Measurements from ENCODE around the gene FAH. TPM values are rescaled to one million over a fixed set of nuclear protein-coding genes. Genes with fewer than 3 reads are reported as not detected.

Gene FAH
- polyA plus RNA-seq, 1 experiment = 53.0 TPM

DNA sequence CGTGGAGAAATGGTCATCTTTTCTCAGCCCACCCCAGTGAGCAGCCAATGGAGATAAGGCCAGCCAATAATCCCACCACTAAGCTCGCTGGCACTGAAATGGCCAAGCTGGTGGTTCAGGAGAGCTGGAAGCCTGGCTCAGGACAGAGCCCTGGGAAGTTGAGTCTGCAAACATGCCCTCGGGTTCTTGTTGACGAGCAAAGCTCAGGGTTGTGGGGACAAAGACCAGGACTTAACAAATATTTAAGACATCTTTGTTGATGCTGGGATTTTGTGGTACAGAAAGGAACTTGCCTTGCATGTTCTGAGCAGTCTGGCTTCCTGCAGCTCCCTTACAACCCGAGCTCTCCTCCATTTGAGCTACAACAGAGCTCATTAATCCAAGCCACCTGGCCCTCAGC is 4.4 kb downstream of the FAH start:
- H3K4me3 ChIP-seq (ENCODE audit: low read depth, low read length) = no peak overlapping the region
- no peak for DNase-seq (ENCODE audit: low read depth, low spot score)
- no peak overlapping the region for H3K27ac ChIP-seq (ENCODE audit: low read depth, low read length)
- no peaks in the 10 kb centered on the region; the same call in 1 of the 2 replicates for H3K9me3 ChIP-seq (ENCODE audit: control insufficient read depth, insufficient read depth, low read length)
- ChIA-PET CTCF (interaction anchor here (1.5 kb wide), 1 partner anchor 97 kb away, joined by 5 read pairs; no protein-coding TSS in a partner anchor), POLR2A (no interaction called here)
- H3K27me3 ChIP-seq (ENCODE audit: control insufficient read depth, insufficient read depth, low read length) = no peaks in the 10 kb centered on the region
- TF ChIP-seq, protein P1, sequence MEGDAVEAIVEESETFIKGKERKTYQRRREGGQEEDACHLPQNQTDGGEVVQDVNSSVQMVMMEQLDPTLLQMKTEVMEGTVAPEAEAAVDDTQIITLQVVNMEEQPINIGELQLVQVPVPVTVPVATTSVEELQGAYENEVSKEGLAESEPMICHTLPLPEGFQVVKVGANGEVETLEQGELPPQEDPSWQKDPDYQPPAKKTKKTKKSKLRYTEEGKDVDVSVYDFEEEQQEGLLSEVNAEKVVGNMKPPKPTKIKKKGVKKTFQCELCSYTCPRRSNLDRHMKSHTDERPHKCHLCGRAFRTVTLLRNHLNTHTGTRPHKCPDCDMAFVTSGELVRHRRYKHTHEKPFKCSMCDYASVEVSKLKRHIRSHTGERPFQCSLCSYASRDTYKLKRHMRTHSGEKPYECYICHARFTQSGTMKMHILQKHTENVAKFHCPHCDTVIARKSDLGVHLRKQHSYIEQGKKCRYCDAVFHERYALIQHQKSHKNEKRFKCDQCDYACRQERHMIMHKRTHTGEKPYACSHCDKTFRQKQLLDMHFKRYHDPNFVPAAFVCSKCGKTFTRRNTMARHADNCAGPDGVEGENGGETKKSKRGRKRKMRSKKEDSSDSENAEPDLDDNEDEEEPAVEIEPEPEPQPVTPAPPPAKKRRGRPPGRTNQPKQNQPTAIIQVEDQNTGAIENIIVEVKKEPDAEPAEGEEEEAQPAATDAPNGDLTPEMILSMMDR (IDR thresholded peaks at IDR 0.05; ENCODE audit: low read depth, low read length) = no peak

DNA sequence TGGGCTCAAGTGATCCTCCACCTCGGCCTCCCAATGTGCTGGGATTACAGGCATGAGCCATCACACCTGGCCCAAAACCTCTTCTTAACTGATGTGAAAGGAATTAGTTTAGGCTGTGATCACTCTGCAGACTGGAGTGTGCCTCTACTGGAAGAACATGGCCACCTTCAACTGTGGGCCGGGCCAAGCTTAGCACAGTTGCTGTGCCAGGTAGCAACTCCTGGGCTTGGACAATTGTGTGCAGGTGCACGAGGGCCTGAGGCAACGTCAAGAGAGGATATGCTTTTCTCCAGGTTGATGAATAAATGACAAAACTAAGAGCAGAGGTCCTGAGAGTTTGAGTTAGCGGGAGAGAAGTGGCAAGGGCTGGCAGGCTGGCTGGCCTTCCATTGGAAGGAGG is 6.5 kb downstream of the FAH start:
- CTCF ChIA-PET = interaction anchor here (1.0 kb wide), 2 partner anchors 13 to 20 kb away, joined by 3 read pairs; no protein-coding TSS in a partner anchor

DNA sequence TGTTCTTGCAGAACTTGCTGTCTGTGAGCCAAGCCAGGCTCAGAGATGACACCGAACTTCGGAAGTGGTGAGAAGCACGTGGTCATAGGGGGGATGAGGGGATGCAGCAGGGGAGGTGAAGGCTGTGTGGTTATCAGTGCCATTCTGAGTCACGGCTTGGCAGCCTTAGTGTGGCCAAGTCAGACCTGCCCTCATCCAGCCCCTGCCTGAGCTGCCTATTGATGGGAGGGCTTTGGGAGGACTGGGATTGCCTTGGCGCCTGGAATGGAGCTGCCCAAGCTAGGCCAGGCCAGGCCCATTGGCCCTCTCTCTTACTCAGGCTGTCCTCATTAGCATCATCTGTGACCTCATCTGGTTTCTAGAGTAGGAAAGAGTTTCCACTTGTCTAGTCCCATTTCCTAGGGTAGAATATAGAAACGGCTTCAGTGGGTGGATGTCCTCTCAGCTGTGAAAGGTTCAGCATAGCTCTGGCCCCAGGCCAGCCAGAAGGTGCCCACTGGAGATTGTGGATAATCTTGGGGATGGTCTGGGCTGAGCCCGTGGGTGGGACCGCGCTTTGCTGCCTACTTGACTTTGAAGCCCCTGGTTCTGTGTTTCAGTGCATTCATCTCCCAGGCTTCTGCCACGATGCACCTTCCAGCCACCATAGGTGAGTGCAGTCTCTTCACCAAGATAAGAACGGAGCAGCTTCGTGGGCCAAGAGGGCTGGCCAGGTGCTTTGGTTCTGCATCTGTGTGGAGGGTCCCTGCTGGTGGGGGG is 7.2 kb downstream of the FAH start:
- TF ChIP-seq, protein P1 (IDR thresholded peaks at IDR 0.05; ENCODE audit: low read depth, low read length) = no peak
- no peak overlapping the region for H3K4me3 ChIP-seq (ENCODE audit: low read depth, low read length)
- CTCF ChIA-PET = interaction anchor here (1.1 kb wide), 1 partner anchor 14 kb away, joined by 6 read pairs; no protein-coding TSS in a partner anchor
- no peak for DNase-seq (ENCODE audit: low read depth, low spot score)
- H3K27me3 ChIP-seq (ENCODE audit: control insufficient read depth, insufficient read depth, low read length) = no peaks in the 10 kb centered on the region
- POLR2A ChIA-PET = interaction anchor here (1.2 kb wide), 3 partner anchors 8 to 236 kb away, joined by 4 to 6 read pairs (median 5); partner anchors contain the start of gene FAH
- H3K27ac ChIP-seq (ENCODE audit: low read depth, low read length) = peak overlapping the region; percentile 84
- H3K9me3 ChIP-seq (ENCODE audit: control insufficient read depth, insufficient read depth, low read length) = no peaks in the 10 kb centered on the region

More for the DNA sequence above, 6.5 kb downstream of the FAH start:
- TF ChIP-seq, protein P1 (IDR thresholded peaks at IDR 0.05; ENCODE audit: low read depth, low read length) = no peak
- H3K27me3 ChIP-seq (ENCODE audit: control insufficient read depth, insufficient read depth, low read length) = no peaks in the 10 kb centered on the region
- POLR2A ChIA-PET = no interaction called here
- no peak for DNase-seq (ENCODE audit: low read depth, low spot score)
- H3K4me3 ChIP-seq (ENCODE audit: low read depth, low read length) = no peak overlapping the region
- no peak overlapping the region for H3K27ac ChIP-seq (ENCODE audit: low read depth, low read length)
- H3K9me3 ChIP-seq (ENCODE audit: control insufficient read depth, insufficient read depth, low read length) = no peaks in the 10 kb centered on the region

DNA sequence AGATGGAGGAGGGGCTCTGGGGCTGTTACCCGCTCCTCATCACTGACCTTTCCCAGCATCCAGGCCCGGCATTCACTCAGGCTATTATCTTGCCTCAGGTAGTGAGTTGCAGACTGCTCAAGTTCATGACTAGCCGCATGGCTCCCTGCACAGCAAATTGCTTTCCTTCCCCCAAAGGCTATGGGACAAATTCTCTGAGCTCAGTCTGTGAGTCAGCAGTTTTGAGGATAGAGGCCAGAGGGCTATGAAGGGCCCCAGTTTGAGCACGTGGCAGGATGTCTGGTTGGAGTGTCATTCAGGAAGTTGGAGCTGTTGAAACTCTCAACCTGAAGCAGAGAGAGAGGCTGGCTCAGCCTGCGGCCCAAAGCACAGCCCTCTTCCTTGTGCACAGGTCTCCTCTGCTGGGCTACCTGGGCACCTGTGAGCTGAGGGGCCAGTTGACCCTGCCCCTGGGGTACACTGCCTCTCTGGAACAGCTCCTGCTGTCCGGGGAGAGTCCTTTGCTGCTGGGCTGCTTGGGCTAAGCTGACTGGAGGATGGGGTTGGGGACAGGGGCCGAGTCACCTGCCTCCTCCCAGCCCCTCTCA is 7.9 kb downstream of the FAH start:
- Histone ChIP-seq H3K4me3 (ENCODE audit: low read depth, low read length) (no peak overlapping the region), H3K27me3 (ENCODE audit: control insufficient read depth, insufficient read depth, low read length) (no peaks in the 10 kb centered on the region), H3K27ac (ENCODE audit: low read depth, low read length) (peak overlapping the region; percentile 84), H3K9me3 (ENCODE audit: control insufficient read depth, insufficient read depth, low read length) (no peaks in the 10 kb centered on the region)
- CTCF ChIA-PET = interaction anchor here (0.8 to 1.1 kb wide), 2 partner anchors 13 to 307 kb away, joined by 3 to 6 read pairs; no protein-coding TSS in a partner anchor
- TF ChIP-seq, protein P1 (IDR thresholded peaks at IDR 0.05; ENCODE audit: low read depth, low read length) = no peak
- POLR2A ChIA-PET = interaction anchor here (0.6 to 1.2 kb wide), 4 partner anchors 8 to 237 kb away, joined by 3 to 6 read pairs (median 4); partner anchors contain the start of gene FAH
- peak; percentile 78 for DNase-seq (ENCODE audit: low read depth, low spot score)

Data from AG04450 (cell line).